Kidney epithelial cell (primary cell): ENCODE data around the gene SYNDIG1. TPM values are rescaled to one million over a fixed set of nuclear protein-coding genes. Genes with fewer than 3 reads are reported as not detected.

ENCODE experiments used
- DNase-seq: peaks from one replicate; pipeline ENCODE4 v3.0.0-alpha.2; 2010; ENCODE audit warnings: low read depth
- H3K27me3 ChIP-seq: 2 replicates; pipeline ENCODE4 v1.6.0; 2011; ENCODE audit warnings: low read length; ENCODE audit not compliant: control insufficient read depth, insufficient read depth
- H3K36me3 ChIP-seq: 2 replicates; pipeline ENCODE4 v1.5.1; 2011; ENCODE audit warnings: low read length; ENCODE audit not compliant: control insufficient read depth, insufficient read depth
- H3K4me3 ChIP-seq: 2 replicates; pipeline ENCODE4 v1.5.1; 2011; ENCODE audit warnings: low read depth, mild to moderate bottlenecking, control low read depth, low read length
- CTCF ChIP-seq: IDR thresholded peaks from 2 replicates; pipeline ENCODE4 v1.5.1; 2011; ENCODE audit warnings: mild to moderate bottlenecking, moderate library complexity, low read length, control low read depth, inconsistent platforms; ENCODE audit not compliant: insufficient read depth, poor library complexity, severe bottlenecking
- total RNA-seq: library from RNA; depleted of rRNA; stranded (reverse); fragments of >200 nt; gene quantifications from 2 replicates; pipeline ENCODE4 v1.2.3, GENCODE V29; 2015

The SYNDIG1 gene
- total RNA-seq, 1 donor from 2014 or later, result 0.67 TPM

GRCh38 chr20:24443436-24443835, 26.0 kb upstream of the SYNDIG1 start:
- DNase-seq, result no peak
- peaks cover 2% of the 10 kb centered on the region for H3K27me3 ChIP-seq
- no peaks in the 10 kb centered on the region for H3K36me3 ChIP-seq
- H3K4me3 ChIP-seq, result no peak overlapping the region
- no peak for TF ChIP-seq CTCF

GRCh38 chr20:24444526-24445190, 24.8 kb upstream of the SYNDIG1 start:
- Histone ChIP-seq H3K36me3 (no peaks in the 10 kb centered on the region), H3K27me3 (peaks cover 2% of the 10 kb centered on the region), H3K4me3 (no peak overlapping the region)
- TF ChIP-seq CTCF, result no peak
- DNase-seq, result no peak

DNA sequence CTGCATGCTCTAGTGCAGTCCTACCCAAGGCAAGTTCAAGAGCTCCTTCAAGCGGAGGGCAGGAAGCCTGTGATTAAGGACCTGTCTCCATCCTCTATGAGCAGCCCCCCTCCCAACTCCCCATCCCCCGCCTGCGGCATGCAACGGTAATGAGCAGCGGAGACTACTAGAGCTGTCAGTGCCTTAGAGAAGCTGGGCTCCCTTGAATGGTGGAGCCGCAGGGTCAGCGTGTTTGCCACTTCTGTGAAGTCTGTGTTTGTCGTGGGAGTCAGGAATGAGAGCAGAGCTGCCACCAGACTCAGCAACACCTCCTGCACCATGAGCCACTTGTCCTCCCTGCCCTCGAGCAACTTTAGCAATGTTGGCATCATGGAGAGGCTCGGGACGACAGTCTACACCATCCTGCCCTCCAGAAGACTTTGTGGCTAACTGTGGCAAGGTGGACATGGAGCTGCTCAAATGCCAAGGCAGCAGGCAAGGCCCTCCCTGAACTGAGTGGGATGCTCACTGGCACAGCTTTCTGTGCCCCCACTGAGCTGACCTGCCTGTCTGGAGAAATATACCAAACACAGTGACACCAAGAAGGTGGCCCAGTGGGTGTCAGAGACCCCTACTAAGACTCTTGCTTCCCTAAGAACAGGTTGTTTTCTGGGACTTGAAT, 23.8 kb upstream of the SYNDIG1 start:
- no peak for TF ChIP-seq CTCF
- H3K36me3 ChIP-seq, result no peaks in the 10 kb centered on the region
- no peak for DNase-seq
- no peak overlapping the region for H3K4me3 ChIP-seq
- peaks cover 2% of the 10 kb centered on the region for H3K27me3 ChIP-seq

- DNase-seq, result no peak
- Histone ChIP-seq H3K27me3 (peaks cover 2% of the 10 kb centered on the region), H3K4me3 (no peak overlapping the region), H3K36me3 (no peaks in the 10 kb centered on the region)
- TF ChIP-seq CTCF, result no peak
Measured at GRCh38 chr20:24446811-24447210, 22.6 kb upstream of the SYNDIG1 start.

GRCh38 chr20:24448170-24448569, 21.3 kb upstream of the SYNDIG1 start:
- no peak overlapping the region for H3K4me3 ChIP-seq
- H3K27me3 ChIP-seq, result peaks cover 2% of the 10 kb centered on the region
- no peak for TF ChIP-seq CTCF
- no peak for DNase-seq
- no peaks in the 10 kb centered on the region for H3K36me3 ChIP-seq
